IMR-90 (cell line): ENCODE measurements around the gene NCKAP5. TPM values are rescaled to one million over a fixed set of nuclear protein-coding genes. Genes with fewer than 3 reads are reported as not detected.

ENCODE experiments used
- ATAC-seq: fragments of 200-7000 bp; cut with Tn5 transposase; 2 replicates; pipeline ENCODE4 v1.9.1; 2020; ENCODE audit warnings: low read depth, mild to moderate bottlenecking, moderate library complexity
- BruUV-seq: library from RNA; stranded (reverse); fragments of 400-500 nt; replicated peaks from 2 replicates; lab custom pipeline; 2021; lab: Mats Ljungman, UMichigan
- CTCF ChIA-PET: fragments of 300-600 bp; formaldehyde crosslinking; extraction: SDS; loops from one replicate; lab custom pipeline; 2021; ENCODE audit warnings: antibody characterized with exemption; lab: Yijun Ruan, JAX
- POLR2A ChIA-PET: fragments of 300-600 bp; sonication (Branson Sonifier 250); formaldehyde crosslinking; loops from one replicate; lab custom pipeline; 2022; ENCODE audit warnings: antibody characterized with exemption; ENCODE audit not compliant: unreplicated experiment; lab: Charles Lee
- DNase-seq: peaks from one replicate; pipeline ENCODE4 v3.0.0; 2013
- H2AFZ ChIP-seq: replicated peaks from 2 replicates; pipeline ENCODE3; 2013; ENCODE audit warnings: low read length, mild to moderate bottlenecking; ENCODE audit not compliant: poor library complexity
- H2AK5ac ChIP-seq: 2 replicates; pipeline ENCODE4 v1.6.1; 2013; ENCODE audit warnings: low read depth, low read length, inconsistent platforms
- H2AK9ac ChIP-seq: replicated peaks from 2 replicates; pipeline ENCODE3; 2013; ENCODE audit warnings: mild to moderate bottlenecking, low read depth, low read length, moderate library complexity; ENCODE audit not compliant: poor library complexity
- H2BK120ac ChIP-seq: 2 replicates; pipeline ENCODE4 v1.6.1; 2013; ENCODE audit warnings: low read depth, low read length, inconsistent platforms
- H2BK15ac ChIP-seq: 3 replicates; pipeline ENCODE4 v1.6.1; 2013; ENCODE audit warnings: low read depth, low read length, inconsistent platforms
- H2BK20ac ChIP-seq: 2 replicates; pipeline ENCODE4 v1.6.1; 2013; ENCODE audit warnings: low read depth, mild to moderate bottlenecking, inconsistent platforms, low read length, moderate library complexity
- H2BK5ac ChIP-seq: 2 replicates; pipeline ENCODE4 v1.6.1; 2013; ENCODE audit warnings: mild to moderate bottlenecking, low read depth, low read length, inconsistent platforms; ENCODE audit not compliant: poor library complexity, severe bottlenecking
- H3K14ac ChIP-seq: replicated peaks from 2 replicates; pipeline ENCODE4 v1.6.1; 2013; ENCODE audit warnings: low read depth, low read length, inconsistent platforms
- H3K18ac ChIP-seq: 2 replicates; pipeline ENCODE4 v1.6.1; 2013; ENCODE audit warnings: low read depth, low read length, control low read depth
- H3K23ac ChIP-seq: 2 replicates; pipeline ENCODE4 v1.6.1; 2013; ENCODE audit warnings: low read depth, low read length, inconsistent platforms
- H3K27ac ChIP-seq: 2 replicates; pipeline ENCODE4 v1.5.1; 2013; ENCODE audit warnings: mild to moderate bottlenecking, control low read depth, low read length; ENCODE audit not compliant: insufficient read depth
- H3K27me3 ChIP-seq: 2 replicates; pipeline ENCODE4 v1.6.1; 2013; ENCODE audit warnings: low read length; ENCODE audit not compliant: control insufficient read depth, insufficient read depth
- H3K36me3 ChIP-seq: 2 replicates; pipeline ENCODE4 v1.6.1; 2013; ENCODE audit warnings: low read length, mixed read lengths; ENCODE audit not compliant: control insufficient read depth, insufficient read depth
- H3K4ac ChIP-seq: 2 replicates; pipeline ENCODE4 v1.6.1; 2013; ENCODE audit warnings: low read depth, low read length, inconsistent platforms
- H3K4me1 ChIP-seq: 2 replicates; pipeline ENCODE4 v1.6.1; 2013; ENCODE audit warnings: low read length, mixed read lengths; ENCODE audit not compliant: control insufficient read depth, insufficient read depth
- H3K4me2 ChIP-seq: 2 replicates; pipeline ENCODE4 v1.6.1; 2013; ENCODE audit warnings: low read depth, mild to moderate bottlenecking, control low read depth, low read length, moderate library complexity
- H3K4me3 ChIP-seq: 2 replicates; pipeline ENCODE4 v1.5.1; 2013; ENCODE audit warnings: low read depth, mild to moderate bottlenecking, control low read depth, low read length, moderate library complexity; ENCODE audit not compliant: insufficient read depth
- H3K56ac ChIP-seq: 2 replicates; pipeline ENCODE4 v1.6.1; 2013; ENCODE audit warnings: low read length, inconsistent platforms; ENCODE audit not compliant: insufficient read depth; ENCODE audit errors: extremely low read depth
- H3K79me1 ChIP-seq, 2 experiments: 2 replicates each; pipeline ENCODE4 v1.6.1; 2013; ENCODE audit warnings: low read length in 2 of 2, inconsistent platforms in 1 of 2, low read depth in 1 of 2
- H3K9ac ChIP-seq: 2 replicates; pipeline ENCODE4 v1.6.1; 2013; ENCODE audit warnings: low read depth, low read length, control low read depth
- H3K9me1 ChIP-seq: 2 replicates; pipeline ENCODE4 v1.6.1; 2013; ENCODE audit warnings: low read length, inconsistent platforms; ENCODE audit not compliant: insufficient read depth
- H3K9me3 ChIP-seq: 2 replicates; pipeline ENCODE4 v1.6.1; 2013; ENCODE audit warnings: low read length; ENCODE audit not compliant: control insufficient read depth, insufficient read depth
- H4K20me1 ChIP-seq: 2 replicates; pipeline ENCODE4 v1.6.1; 2013; ENCODE audit warnings: low read length, inconsistent platforms; ENCODE audit not compliant: insufficient read depth
- H4K5ac ChIP-seq: 2 replicates; pipeline ENCODE4 v1.6.1; 2013; ENCODE audit warnings: mild to moderate bottlenecking, low read depth, low read length, control low read depth
- H4K8ac ChIP-seq, 2 experiments: 2 replicates each; pipeline ENCODE4 v1.6.1; 2013; ENCODE audit warnings: low read depth in 2 of 2, low read length in 2 of 2, control low read depth in 1 of 2, inconsistent platforms in 1 of 2
- H4K91ac ChIP-seq: 2 replicates; pipeline ENCODE4 v1.6.1; 2013; ENCODE audit warnings: low read depth, low read length, inconsistent platforms; ENCODE audit not compliant: insufficient read depth
- BHLHE40 ChIP-seq: fragments of 150-350 bp; IDR thresholded peaks from 2 replicates; pipeline ENCODE4 v1.6.1; 2016; ENCODE audit warnings: mild to moderate bottlenecking, low read depth, low read length
- CEBPB ChIP-seq: IDR thresholded peaks from 2 replicates; pipeline ENCODE4 v1.6.1; 2012; ENCODE audit warnings: low read depth, low read length, improper control_type of control experiment
- CHD1 ChIP-seq: IDR thresholded peaks from 2 replicates; pipeline ENCODE4 v1.6.1; 2012; ENCODE audit warnings: low read depth, low read length, improper control_type of control experiment
- FOS ChIP-seq: fragments of 150-350 bp; IDR thresholded peaks from 2 replicates; pipeline ENCODE4 v1.6.1; 2016; ENCODE audit warnings: low read depth, low read length
- MAZ ChIP-seq: IDR thresholded peaks from 2 replicates; pipeline ENCODE4 v1.6.1; 2012; ENCODE audit warnings: low read depth, mild to moderate bottlenecking, low read length, improper control_type of control experiment, moderate library complexity, borderline replicate concordance
- MXI1 ChIP-seq: IDR thresholded peaks from 2 replicates; pipeline ENCODE4 v1.6.1; 2012; ENCODE audit warnings: low read depth, mild to moderate bottlenecking, low read length, moderate library complexity, borderline replicate concordance
- NFE2L2 ChIP-seq: fragments of 150-350 bp; IDR thresholded peaks from 2 replicates; pipeline ENCODE4 v1.6.1; 2016; ENCODE audit warnings: low read depth, mild to moderate bottlenecking, low read length
- POLR2A ChIP-seq: IDR thresholded peaks from 2 replicates; pipeline ENCODE4 v1.6.1; 2012; ENCODE audit warnings: mild to moderate bottlenecking, low read depth, low read length
- RCOR1 ChIP-seq: IDR thresholded peaks from 2 replicates; pipeline ENCODE4 v1.6.1; 2012; ENCODE audit warnings: mild to moderate bottlenecking, low read length, improper control_type of control experiment; ENCODE audit not compliant: insufficient replicate concordance
- RFX5 ChIP-seq: IDR thresholded peaks from 2 replicates; pipeline ENCODE4 v1.8.0; 2012; ENCODE audit warnings: low read depth, mild to moderate bottlenecking, low read length, moderate library complexity
- USF2 ChIP-seq: fragments of 150-350 bp; IDR thresholded peaks from 2 replicates; pipeline ENCODE4 v1.6.1; 2017; ENCODE audit warnings: mild to moderate bottlenecking, antibody characterized with exemption, low read length, low read depth
- WGBS, 2 experiments: methylation state at CpG; one replicate each; pipeline versions ENCODE4 v1.1.5 to v1.1.7; 2013; ENCODE audit warnings: missing lambda C conversion rate in 2 of 2; ENCODE audit not compliant: insufficient read length in 1 of 2; ENCODE audit errors: extremely low coverage in 2 of 2; 5-methylcytosine and 5-hydroxymethylcytosine counted together
- dilution Hi-C: fragments of 300-500 bp; cut with HindIII; formaldehyde crosslinking; loops from one replicate; pipeline ENCODE4 v1.14.3; 2018; ENCODE audit warnings: low sequenced_read_pairs; ENCODE audit not compliant: unreplicated experiment
- in situ Hi-C: fragments of 300-500 bp; cut with MboI; formaldehyde crosslinking; loops from 3 replicates; pipeline ENCODE4 v1.14.3; 2019; ENCODE audit warnings: low sequenced_read_pairs, inconsistent platforms, mixed read lengths
- intact Hi-C: fragments of 100-400 bp; cut with micrococcal nuclease; formaldehyde crosslinking; loops from 2 replicates; pipeline ENCODE4 v1.10.0; 2022
- polyA plus RNA-seq, 3 experiments: library from polyadenylated mRNA; depleted of rRNA; stranded (reverse); fragments of >200 nt; gene quantifications; 2 replicates each; pipeline ENCODE4 v1.2.3, GENCODE V29; 2012; ENCODE audit warnings: low replicate concordance in 1 of 3
- total RNA-seq: library from RNA; depleted of rRNA; stranded (reverse); fragments of >200 nt; gene quantifications from 2 replicates; pipeline ENCODE4 v1.2.3, GENCODE V29; 2012
- TF ChIP-seq, protein P1 (sequence below): fragments of 150-350 bp; IDR thresholded peaks from 2 replicates; pipeline ENCODE4 v1.6.1; 2016; ENCODE audit warnings: low read depth, mild to moderate bottlenecking, low read length, moderate library complexity, borderline replicate concordance
- TF ChIP-seq, protein P2 (sequence below): conservative IDR thresholded peaks from 2 replicates; pipeline ENCODE4 v1.5.1; 2012; ENCODE audit warnings: mild to moderate bottlenecking, low read depth, low read length, improper control_type of control experiment

NCKAP5 gene
- total and polyA plus RNA-seq, 2 of the 4 experiments (the other 2 are of a cell fraction), result 2.7 to 3.9 TPM

- H2AFZ ChIP-seq, result no peak overlapping the region
- no peak overlapping the region for H3K18ac ChIP-seq
- in situ Hi-C loops (no loop called here), dilution Hi-C loops (no loop called here), intact Hi-C loops (no loop called here)
- H3K4me3 ChIP-seq, result no peak overlapping the region
- H2BK20ac ChIP-seq, result no peak overlapping the region
- H3K79me1 ChIP-seq, result peaks cover 0 to 12% of the 10 kb centered on the region in 2 experiments; a peak in 1 of 4 replicates
- peaks cover 7% of the 10 kb centered on the region; the same call in 1 of the 2 replicates for H3K9me1 ChIP-seq
- no peak overlapping the region for H2AK5ac ChIP-seq
- H3K14ac ChIP-seq, result no peak overlapping the region
- H3K23ac ChIP-seq, result no peak overlapping the region
- H2BK120ac ChIP-seq, result no peak overlapping the region
- no peaks in the 10 kb centered on the region for H4K20me1 ChIP-seq
- no peak overlapping the region for H2AK9ac ChIP-seq
- H3K36me3 ChIP-seq, result peaks cover 9% of the 10 kb centered on the region
- no peak overlapping the region for H3K4ac ChIP-seq
- no peak overlapping the region for H4K5ac ChIP-seq
- no peak for DNase-seq
- TF ChIP-seq CEBPB, result no peak
- no peak for TF ChIP-seq MXI1
- no peak for TF ChIP-seq MAZ
- no peak for TF ChIP-seq FOS
- no peak for TF ChIP-seq CHD1
- no peak for TF ChIP-seq USF2
- TF ChIP-seq POLR2A, result no peak
- TF ChIP-seq, protein P1, sequence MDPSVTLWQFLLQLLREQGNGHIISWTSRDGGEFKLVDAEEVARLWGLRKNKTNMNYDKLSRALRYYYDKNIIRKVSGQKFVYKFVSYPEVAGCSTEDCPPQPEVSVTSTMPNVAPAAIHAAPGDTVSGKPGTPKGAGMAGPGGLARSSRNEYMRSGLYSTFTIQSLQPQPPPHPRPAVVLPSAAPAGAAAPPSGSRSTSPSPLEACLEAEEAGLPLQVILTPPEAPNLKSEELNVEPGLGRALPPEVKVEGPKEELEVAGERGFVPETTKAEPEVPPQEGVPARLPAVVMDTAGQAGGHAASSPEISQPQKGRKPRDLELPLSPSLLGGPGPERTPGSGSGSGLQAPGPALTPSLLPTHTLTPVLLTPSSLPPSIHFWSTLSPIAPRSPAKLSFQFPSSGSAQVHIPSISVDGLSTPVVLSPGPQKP, result no peak
- no peak for TF ChIP-seq BHLHE40
- TF ChIP-seq, protein P2, sequence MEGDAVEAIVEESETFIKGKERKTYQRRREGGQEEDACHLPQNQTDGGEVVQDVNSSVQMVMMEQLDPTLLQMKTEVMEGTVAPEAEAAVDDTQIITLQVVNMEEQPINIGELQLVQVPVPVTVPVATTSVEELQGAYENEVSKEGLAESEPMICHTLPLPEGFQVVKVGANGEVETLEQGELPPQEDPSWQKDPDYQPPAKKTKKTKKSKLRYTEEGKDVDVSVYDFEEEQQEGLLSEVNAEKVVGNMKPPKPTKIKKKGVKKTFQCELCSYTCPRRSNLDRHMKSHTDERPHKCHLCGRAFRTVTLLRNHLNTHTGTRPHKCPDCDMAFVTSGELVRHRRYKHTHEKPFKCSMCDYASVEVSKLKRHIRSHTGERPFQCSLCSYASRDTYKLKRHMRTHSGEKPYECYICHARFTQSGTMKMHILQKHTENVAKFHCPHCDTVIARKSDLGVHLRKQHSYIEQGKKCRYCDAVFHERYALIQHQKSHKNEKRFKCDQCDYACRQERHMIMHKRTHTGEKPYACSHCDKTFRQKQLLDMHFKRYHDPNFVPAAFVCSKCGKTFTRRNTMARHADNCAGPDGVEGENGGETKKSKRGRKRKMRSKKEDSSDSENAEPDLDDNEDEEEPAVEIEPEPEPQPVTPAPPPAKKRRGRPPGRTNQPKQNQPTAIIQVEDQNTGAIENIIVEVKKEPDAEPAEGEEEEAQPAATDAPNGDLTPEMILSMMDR, result no peak
- no peak for TF ChIP-seq RCOR1
- no peak for TF ChIP-seq NFE2L2
- no peak for TF ChIP-seq RFX5
- no TSS peak for BruUV-seq
- ChIA-PET POLR2A (no interaction called here), CTCF (no interaction called here)
- no peak overlapping the region for H4K91ac ChIP-seq
- no peak overlapping the region for H3K4me2 ChIP-seq
- no peaks in the 10 kb centered on the region for H3K4me1 ChIP-seq
- H2BK15ac ChIP-seq, result no peak overlapping the region
- no peak overlapping the region for H3K27ac ChIP-seq
- H2BK5ac ChIP-seq, result no peak overlapping the region
- H3K9me3 ChIP-seq, result no peaks in the 10 kb centered on the region
- H4K8ac ChIP-seq, result no peak overlapping the region
- ATAC-seq, result no peak
- no peak overlapping the region for H3K56ac ChIP-seq
- WGBS, 2 experiments, result no CpG with 5 or more reads among the region's 2 CpGs
- H3K9ac ChIP-seq, result no peak overlapping the region
- no peaks in the 10 kb centered on the region for H3K27me3 ChIP-seq
These were observed 609.4 kb downstream of the NCKAP5 start for GRCh38 chr2:132958887-132959286.
